ENCODE measurements around the gene MRPL22. TPM values are rescaled to one million over a fixed set of nuclear protein-coding genes. Genes with fewer than 3 reads are reported as not detected.

The MRPL22 gene
- total and polyA plus RNA-seq, 2 of the 13 experiments (the other 11 are each of a cell fraction or from before 2014, with no cell fraction given), result 66.8 to 84.8 TPM

DNA sequence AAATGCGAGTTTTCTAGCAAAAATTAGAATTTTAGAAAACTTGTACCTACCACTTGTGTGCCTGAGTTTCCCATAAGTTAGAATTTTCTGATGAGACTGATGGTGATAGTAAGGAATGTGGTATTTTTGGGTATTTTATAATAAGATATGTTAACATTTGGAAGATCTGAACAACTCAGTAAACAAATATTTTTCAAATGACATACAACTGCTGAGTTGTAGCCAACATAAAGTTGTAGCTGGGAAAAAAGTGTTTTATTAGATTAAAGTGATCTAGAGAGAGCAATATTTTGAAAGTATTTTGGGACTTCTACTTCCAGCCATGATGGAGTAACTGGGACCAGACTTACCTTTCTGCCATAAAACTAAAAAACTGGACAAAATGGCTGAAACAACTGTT lies 40.8 kb upstream of the MRPL22 start (continued):
- TF ChIP-seq PATZ1 (CRISPR knock-in tag; IDR thresholded peaks at IDR 0.05), result no peak
- TF ChIP-seq ZKSCAN8 (CRISPR knock-in tag; IDR thresholded peaks at IDR 0.05; ENCODE audit: borderline replicate concordance), result no peak

GRCh38 chr5:154901276-154901675 lies 39.6 kb upstream of the MRPL22 start:
- Histone ChIP-seq H3K4me2 (ENCODE audit: low read depth, low read length) (no peak overlapping the region), H2AFZ (ENCODE audit: low read length) (no peak overlapping the region), H3K4me3 (replicated peaks in 1 of 3; ENCODE audit: insufficient read depth in 1 of 3, low read depth in 2 of 3, low read length in 3 of 3) (no peak overlapping the region), H3K36me3 (replicated peaks in 1 of 2; ENCODE audit: control insufficient read depth in 1 of 2, insufficient read depth in 2 of 2, low read length in 2 of 2) (peaks cover 28 to 89% of the 10 kb centered on the region in 2 experiments), H3K4me1 (ENCODE audit: insufficient read depth, low read length) (no peaks in the 10 kb centered on the region), H3K27me3 (ENCODE audit: control insufficient read depth in 1 of 2, insufficient read depth in 2 of 2, low read length in 2 of 2) (no peaks in the 10 kb centered on the region), H3K9ac (ENCODE audit: insufficient read depth, low read depth, low read length) (no peak overlapping the region), H4K20me1 (ENCODE audit: insufficient read depth, low read length) (no peaks in the 10 kb centered on the region), H3K27ac (ENCODE audit: extremely low read length, insufficient read depth, low read length) (no peak overlapping the region), H3K9me3 (ENCODE audit: low read length) (no peaks in the 10 kb centered on the region), H3K79me2 (ENCODE audit: insufficient read depth, low read length) (no peaks in the 10 kb centered on the region)
- ChIA-PET CTCF (ENCODE audit: low intra/inter-chr PET ratio, low total read pairs) (no interaction called here), POLR2A (no interaction called here)
- intact Hi-C loops (cut with micrococcal nuclease; ENCODE audit: unreplicated experiment) (no loop called here), in situ Hi-C loops (cut with HindIII; ENCODE audit: extremely low pct_ligation_motif_present, low pct_unique_long_range_greater_than_20kb) (no loop called here)
- no peak for DNase-seq (ENCODE audit: low spot score)
- BruUV-seq (replicated peaks), result no TSS peak
- ATAC-seq, result no peak
- 98% methylated on average over 2 of the region's 2 CpGs for WGBS (ENCODE audit: low lambda C conversion rate)
- FAIRE-seq, result no peak
- TF ChIP-seq, protein P1, sequence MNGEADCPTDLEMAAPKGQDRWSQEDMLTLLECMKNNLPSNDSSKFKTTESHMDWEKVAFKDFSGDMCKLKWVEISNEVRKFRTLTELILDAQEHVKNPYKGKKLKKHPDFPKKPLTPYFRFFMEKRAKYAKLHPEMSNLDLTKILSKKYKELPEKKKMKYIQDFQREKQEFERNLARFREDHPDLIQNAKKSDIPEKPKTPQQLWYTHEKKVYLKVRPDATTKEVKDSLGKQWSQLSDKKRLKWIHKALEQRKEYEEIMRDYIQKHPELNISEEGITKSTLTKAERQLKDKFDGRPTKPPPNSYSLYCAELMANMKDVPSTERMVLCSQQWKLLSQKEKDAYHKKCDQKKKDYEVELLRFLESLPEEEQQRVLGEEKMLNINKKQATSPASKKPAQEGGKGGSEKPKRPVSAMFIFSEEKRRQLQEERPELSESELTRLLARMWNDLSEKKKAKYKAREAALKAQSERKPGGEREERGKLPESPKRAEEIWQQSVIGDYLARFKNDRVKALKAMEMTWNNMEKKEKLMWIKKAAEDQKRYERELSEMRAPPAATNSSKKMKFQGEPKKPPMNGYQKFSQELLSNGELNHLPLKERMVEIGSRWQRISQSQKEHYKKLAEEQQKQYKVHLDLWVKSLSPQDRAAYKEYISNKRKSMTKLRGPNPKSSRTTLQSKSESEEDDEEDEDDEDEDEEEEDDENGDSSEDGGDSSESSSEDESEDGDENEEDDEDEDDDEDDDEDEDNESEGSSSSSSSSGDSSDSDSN (CRISPR knock-in tag; IDR thresholded peaks at IDR 0.05), result no peak
- no peak for TF ChIP-seq TBL1XR1 (IDR thresholded peaks at IDR 0.05; ENCODE audit: borderline replicate concordance, low read length, partially characterized antibody)
- no peak for TF ChIP-seq ZNF577 (CRISPR knock-in tag; IDR thresholded peaks at IDR 0.05; ENCODE audit: borderline replicate concordance, low read depth)
- TF ChIP-seq ZNF660 (CRISPR knock-in tag; IDR thresholded peaks at IDR 0.05; ENCODE audit: borderline replicate concordance, low read depth), result no peak
- no peak for TF ChIP-seq HDAC6 (IDR thresholded peaks at IDR 0.05; ENCODE audit: low read depth, low read length)
- TF ChIP-seq ZNF547 (CRISPR knock-in tag; IDR thresholded peaks at IDR 0.05), result no peak
- no peak for TF ChIP-seq ZNF646 (CRISPR knock-in tag; IDR thresholded peaks at IDR 0.05)
- TF ChIP-seq HMGA1 (CRISPR knock-in tag; conservative IDR thresholded peaks at IDR 0.05), result no peak
- no peak for TF ChIP-seq HDAC2 (CRISPR knock-in tag; IDR thresholded peaks at IDR 0.05)
- no peak for TF ChIP-seq ZNF589 (CRISPR knock-in tag; conservative IDR thresholded peaks at IDR 0.05)
- no peak for TF ChIP-seq RFXANK (CRISPR knock-in tag; IDR thresholded peaks at IDR 0.05)
- TF ChIP-seq BRCA1 (CRISPR knock-in tag; IDR thresholded peaks at IDR 0.05), result no peak
